GM18909 (cell line): ENCODE measurements around the gene TLE4.
"Not testable (repeated sequence)": the region's sequence is repeated elsewhere in the genome, so short reads cannot be mapped to it uniquely, and the experiment has no call there.

ENCODE experiments used
- ATAC-seq: cut with Tn5 transposase; IDR thresholded peaks from one replicate; pipeline ENCODE4 v1.9.1; 2021; ENCODE audit warnings: mild to moderate bottlenecking; ENCODE audit not compliant: unreplicated experiment, poor library complexity

TLE4 gene

GRCh38 chr9:79630521-79631403 lies 59.0 kb downstream of the TLE4 start:
- ATAC-seq, result peak; percentile 77

- no peak for ATAC-seq
Observed at GRCh38 chr9:79632060-79632459, 60.3 kb downstream of the TLE4 start.

- ATAC-seq, result no peak
Observed at GRCh38 chr9:79632705-79633104, 60.9 kb downstream of the TLE4 start.

GRCh38 chr9:79633558-79633957 lies 61.8 kb downstream of the TLE4 start:
- ATAC-seq, result no peak

GRCh38 chr9:79637177-79637925 lies 65.6 kb downstream of the TLE4 start:
- ATAC-seq, result no peak

GRCh38 chr9:79638806-79639205 lies 67.0 kb downstream of the TLE4 start:
- no peak for ATAC-seq

- ATAC-seq, result no peak
Observed at GRCh38 chr9:79639354-79639753, 67.6 kb downstream of the TLE4 start.

- ATAC-seq, result not testable (repeated sequence)
Observed at GRCh38 chr9:79640067-79640466, 68.3 kb downstream of the TLE4 start.

- ATAC-seq, result no peak
Observed at GRCh38 chr9:79641070-79641469, 69.3 kb downstream of the TLE4 start.

- ATAC-seq, result no peak
Observed at GRCh38 chr9:79642671-79643070, 70.9 kb downstream of the TLE4 start.

- no peak for ATAC-seq
Observed at GRCh38 chr9:79644048-79644447, 72.3 kb downstream of the TLE4 start.

GRCh38 chr9:79644601-79645000 lies 72.8 kb downstream of the TLE4 start:
- no peak for ATAC-seq

GRCh38 chr9:79645110-79645509 lies 73.3 kb downstream of the TLE4 start:
- no peak for ATAC-seq

GRCh38 chr9:79646096-79646495 lies 74.3 kb downstream of the TLE4 start:
- no peak for ATAC-seq

- no peak for ATAC-seq
Observed at GRCh38 chr9:79651251-79651795, 79.6 kb downstream of the TLE4 start.

- no peak for ATAC-seq
Observed at GRCh38 chr9:79652598-79652997, 80.8 kb downstream of the TLE4 start.

GRCh38 chr9:79654591-79655382 lies 83.0 kb downstream of the TLE4 start:
- not testable (repeated sequence) for ATAC-seq

GRCh38 chr9:79655551-79655950 lies 83.8 kb downstream of the TLE4 start:
- no peak for ATAC-seq

GRCh38 chr9:79656169-79656568 lies 84.4 kb downstream of the TLE4 start:
- no peak for ATAC-seq

- no peak for ATAC-seq
Observed at GRCh38 chr9:79657891-79658290, 86.1 kb downstream of the TLE4 start.
